Panc1 (cell line): ENCODE results near the gene KDM4B. TPM values are rescaled to one million over a fixed set of nuclear protein-coding genes. Genes with fewer than 3 reads are reported as not detected.

ENCODE experiments used
- ATAC-seq: fragments of 200-7000 bp; cut with Tn5 transposase; 2 replicates; pipeline ENCODE4 v1.9.1; 2020; ENCODE audit warnings: mild to moderate bottlenecking, moderate library complexity
- BruUV-seq: library from RNA; stranded (reverse); fragments of 400-500 nt; replicated peaks from 2 replicates; lab custom pipeline; 2021; lab: Mats Ljungman, UMichigan
- CTCF ChIA-PET: fragments of 300-600 bp; sonication (Branson Sonifier 250); formaldehyde crosslinking; loops from one replicate; lab custom pipeline; 2022; ENCODE audit warnings: antibody characterized with exemption; lab: Charles Lee
- POLR2A ChIA-PET: fragments of 300-600 bp; sonication (Branson Sonifier 250); formaldehyde crosslinking; loops from one replicate; lab custom pipeline; 2022; ENCODE audit warnings: antibody characterized with exemption; lab: Charles Lee
- DNase-seq: peaks from one replicate; pipeline ENCODE4 v3.0.0-alpha.2; 2010; ENCODE audit warnings: low read depth, low spot score
- H3K27ac ChIP-seq: 2 replicates; pipeline ENCODE4 v1.5.1; 2011; ENCODE audit warnings: mild to moderate bottlenecking, low read length, inconsistent platforms
- H3K27me3 ChIP-seq: fragments of 200-500 bp; sonication (Bioruptor generic); 2 replicates; pipeline ENCODE4 v1.6.0; 2014; ENCODE audit warnings: low read length, inconsistent platforms; ENCODE audit not compliant: control insufficient read depth, insufficient read depth
- H3K36me3 ChIP-seq: fragments of 200-500 bp; sonication (Bioruptor generic); 2 replicates; pipeline ENCODE4 v1.5.1; 2014; ENCODE audit warnings: inconsistent platforms, mild to moderate bottlenecking, low read length, moderate library complexity; ENCODE audit not compliant: control insufficient read depth, insufficient read depth
- H3K4me1 ChIP-seq: 2 replicates; pipeline ENCODE4 v1.5.1; 2011; ENCODE audit warnings: inconsistent platforms, mild to moderate bottlenecking, low read length, moderate library complexity; ENCODE audit not compliant: control insufficient read depth, insufficient read depth
- H3K4me3 ChIP-seq, 2 experiments: 2 replicates each; pipeline ENCODE4 v1.5.1; 2011 to 2012; ENCODE audit warnings: low read depth in 2 of 2, low read length in 2 of 2, mild to moderate bottlenecking in 2 of 2, inconsistent platforms in 1 of 2, moderate library complexity in 1 of 2
- H3K9me3 ChIP-seq: fragments of 200-500 bp; sonication (Bioruptor generic); 2 replicates; pipeline ENCODE4 v1.5.1; 2014; ENCODE audit warnings: low read depth, mild to moderate bottlenecking, inconsistent platforms, low read length, moderate library complexity; ENCODE audit not compliant: control insufficient read depth, insufficient read depth
- POLR2AphosphoS5 ChIP-seq: IDR thresholded peaks from 2 replicates; pipeline ENCODE4 v1.6.1; 2012; ENCODE audit warnings: mild to moderate bottlenecking, low read depth, low read length, moderate library complexity
- REST ChIP-seq, 2 experiments: IDR thresholded peaks; 2 replicates each; pipeline ENCODE4 v1.6.1; 2011 to 2012; ENCODE audit warnings: low read depth in 2 of 2, control low read depth in 1 of 2, low read length in 1 of 2, mild to moderate bottlenecking in 1 of 2, moderate library complexity in 1 of 2; ENCODE audit not compliant: insufficient read depth in 1 of 2
- SIN3A ChIP-seq: IDR thresholded peaks from 2 replicates; pipeline ENCODE4 v1.6.1; 2012; ENCODE audit warnings: low read depth, mild to moderate bottlenecking, low read length, moderate library complexity, borderline replicate concordance; ENCODE audit not compliant: insufficient read depth
- TCF7L2 ChIP-seq: IDR thresholded peaks from 2 replicates; pipeline ENCODE4 v1.6.1; 2011; ENCODE audit warnings: mild to moderate bottlenecking, low read depth, low read length, inconsistent platforms
- in situ Hi-C: cut with HindIII; loops from 2 replicates; pipeline ENCODE4 v1.10.0; 2016; ENCODE audit warnings: low sequenced_read_pairs, low pct_unique_long_range_greater_than_20kb
- intact Hi-C: fragments of 100-400 bp; cut with micrococcal nuclease; formaldehyde crosslinking; loops from one replicate; pipeline ENCODE4 v1.10.0; 2022; ENCODE audit not compliant: unreplicated experiment
- total RNA-seq: library from RNA; stranded (reverse); gene quantifications from one replicate; pipeline ENCODE4 v1.2.1, GENCODE V29; 2021; ENCODE audit not compliant: unreplicated experiment
- TF ChIP-seq, protein P1 (sequence below): fragments of 450-650 bp; IDR thresholded peaks from 2 replicates; pipeline ENCODE4 v1.5.1; 2017; ENCODE audit warnings: mild to moderate bottlenecking

Gene KDM4B
- total RNA-seq, 1 experiment from 2014 or later, result 18.4 TPM

GRCh38 chr19:5070331-5070730 lies 101.4 kb downstream of the KDM4B start:
- CTCF ChIA-PET, result interaction anchor here (0.6 kb wide), 1 partner anchor 22 kb away, joined by 5 read pairs; no protein-coding TSS in a partner anchor
- in situ Hi-C loops, result no loop called here
- H3K4me3 ChIP-seq, result no peak overlapping the region
- intact Hi-C loops, result no loop called here
- TF ChIP-seq REST (IDR thresholded peaks at IDR 0.05; ENCODE audit: insufficient read depth in 1 of 2, low read depth in 2 of 2, low read length in 1 of 2) (no peak), POLR2AphosphoS5 (no peak)
- no peaks in the 10 kb centered on the region for H3K36me3 ChIP-seq
- no peak for ATAC-seq
- DNase-seq, result no peak
- no peaks in the 10 kb centered on the region for H3K27me3 ChIP-seq
- POLR2A ChIA-PET, result no interaction called here
- no TSS peak for BruUV-seq
- H3K27ac ChIP-seq, result no peak overlapping the region
- H3K4me1 ChIP-seq, result no peaks in the 10 kb centered on the region
- no peaks in the 10 kb centered on the region for H3K9me3 ChIP-seq

GRCh38 chr19:5070930-5071329 lies 102.0 kb downstream of the KDM4B start:
- Histone ChIP-seq H3K27me3 (no peaks in the 10 kb centered on the region), H3K4me1 (no peaks in the 10 kb centered on the region), H3K36me3 (no peaks in the 10 kb centered on the region), H3K4me3 (no peak overlapping the region), H3K9me3 (no peaks in the 10 kb centered on the region), H3K27ac (no peak overlapping the region)
- BruUV-seq, result no TSS peak
- ChIA-PET CTCF (no interaction called here), POLR2A (no interaction called here)
- no peak for TF ChIP-seq POLR2AphosphoS5
- no peak for TF ChIP-seq SIN3A
- no peak for TF ChIP-seq REST (IDR thresholded peaks at IDR 0.05; ENCODE audit: insufficient read depth in 1 of 2, low read depth in 2 of 2, low read length in 1 of 2)
- TF ChIP-seq, protein P1, sequence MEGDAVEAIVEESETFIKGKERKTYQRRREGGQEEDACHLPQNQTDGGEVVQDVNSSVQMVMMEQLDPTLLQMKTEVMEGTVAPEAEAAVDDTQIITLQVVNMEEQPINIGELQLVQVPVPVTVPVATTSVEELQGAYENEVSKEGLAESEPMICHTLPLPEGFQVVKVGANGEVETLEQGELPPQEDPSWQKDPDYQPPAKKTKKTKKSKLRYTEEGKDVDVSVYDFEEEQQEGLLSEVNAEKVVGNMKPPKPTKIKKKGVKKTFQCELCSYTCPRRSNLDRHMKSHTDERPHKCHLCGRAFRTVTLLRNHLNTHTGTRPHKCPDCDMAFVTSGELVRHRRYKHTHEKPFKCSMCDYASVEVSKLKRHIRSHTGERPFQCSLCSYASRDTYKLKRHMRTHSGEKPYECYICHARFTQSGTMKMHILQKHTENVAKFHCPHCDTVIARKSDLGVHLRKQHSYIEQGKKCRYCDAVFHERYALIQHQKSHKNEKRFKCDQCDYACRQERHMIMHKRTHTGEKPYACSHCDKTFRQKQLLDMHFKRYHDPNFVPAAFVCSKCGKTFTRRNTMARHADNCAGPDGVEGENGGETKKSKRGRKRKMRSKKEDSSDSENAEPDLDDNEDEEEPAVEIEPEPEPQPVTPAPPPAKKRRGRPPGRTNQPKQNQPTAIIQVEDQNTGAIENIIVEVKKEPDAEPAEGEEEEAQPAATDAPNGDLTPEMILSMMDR, result no peak
- TF ChIP-seq TCF7L2, result no peak
- ATAC-seq (no peak), DNase-seq (no peak)
- intact Hi-C loops, result no loop called here
- in situ Hi-C loops, result no loop called here
